Measurements from ENCODE around the gene PDLIM7.

The PDLIM7 gene

DNA sequence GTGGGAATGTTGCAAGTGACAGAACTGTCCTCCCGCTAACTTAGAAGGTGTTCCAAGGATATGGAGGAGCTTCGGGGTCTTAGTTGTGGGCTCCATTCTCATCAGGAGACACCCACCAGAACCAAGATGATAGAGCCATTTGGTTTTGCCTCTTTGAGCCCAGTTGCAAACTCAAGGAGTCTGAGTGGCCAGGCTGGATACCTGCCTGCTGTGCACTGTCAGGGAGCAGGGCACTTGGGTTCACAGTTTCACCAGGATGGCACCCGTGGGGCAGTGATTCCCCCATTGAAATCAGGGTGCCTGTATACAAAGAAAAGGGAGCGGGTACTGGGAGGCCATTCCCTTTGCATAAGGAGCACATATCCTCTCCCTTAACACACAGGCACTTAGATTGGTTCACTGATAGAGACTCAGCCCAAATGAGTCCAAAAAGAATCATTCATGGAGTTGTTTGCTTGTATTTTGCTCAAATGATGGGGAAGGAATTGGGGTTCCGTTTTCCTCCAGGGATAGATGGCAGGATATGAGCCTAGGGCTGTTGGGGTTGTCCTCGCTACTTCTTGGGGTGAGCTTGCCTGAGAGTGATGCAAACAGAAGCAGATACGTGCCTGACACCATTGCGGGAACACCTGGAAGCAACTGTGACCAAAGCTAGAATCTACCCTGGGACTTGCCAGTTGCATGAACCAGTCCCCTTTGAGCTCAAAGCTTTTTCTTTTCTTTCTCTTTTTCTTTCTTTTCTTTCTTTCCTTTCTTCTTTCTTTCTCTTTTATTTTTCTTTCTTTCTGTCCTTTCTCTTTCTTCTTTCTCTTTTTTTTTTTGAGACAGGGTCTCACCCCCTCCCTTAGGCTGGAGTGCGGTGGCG, 52.1 kb downstream of the PDLIM7 start:
- no peaks in the 10 kb centered on the region for H3K79me1 ChIP-seq (ENCODE audit: low read length)
- H3K79me2 ChIP-seq (ENCODE audit: control insufficient read depth, insufficient read depth, low read length) = no peaks in the 10 kb centered on the region
- no peak overlapping the region for H3K9ac ChIP-seq (ENCODE audit: low read length)
- H4K8ac ChIP-seq (ENCODE audit: low read depth, low read length) = no peak overlapping the region
- H3K4ac ChIP-seq (ENCODE audit: low read depth, low read length) = no peak overlapping the region
- H3K23ac ChIP-seq (ENCODE audit: low read length) = no peak overlapping the region
- no CpG with 5 or more reads among the region's 10 CpGs for WGBS (ENCODE audit: extremely low coverage, insufficient coverage, low lambda C conversion rate)
- no peak overlapping the region for H3K4me2 ChIP-seq (ENCODE audit: low read length)
- DNase-seq = no peak
- H2BK5ac ChIP-seq (ENCODE audit: low read length) = no peak overlapping the region
- no peak overlapping the region for H2BK15ac ChIP-seq (replicated peaks; ENCODE audit: low read depth)
- H3K36me3 ChIP-seq (ENCODE audit: control insufficient read depth, insufficient read depth, low read length) = no peaks in the 10 kb centered on the region
- no peak overlapping the region for H3K4me3 ChIP-seq (ENCODE audit: low read length)
- H2AK5ac ChIP-seq (ENCODE audit: low read length) = no peak overlapping the region
- peaks cover 2% of the 10 kb centered on the region for H3K4me1 ChIP-seq (ENCODE audit: control insufficient read depth, low read depth, low read length)
- no peak overlapping the region for H4K5ac ChIP-seq (ENCODE audit: low read length)
- no peak overlapping the region for H3K27ac ChIP-seq (ENCODE audit: low read depth, low read length)
- H3K18ac ChIP-seq (ENCODE audit: low read length) = no peak overlapping the region
- no peak overlapping the region for H2BK120ac ChIP-seq (ENCODE audit: low read depth, low read length)
- H3K27me3 ChIP-seq (ENCODE audit: insufficient read depth, low read length, poor library complexity) = no peaks in the 10 kb centered on the region
- H3K56ac ChIP-seq (ENCODE audit: low read length) = no peak overlapping the region

DNA sequence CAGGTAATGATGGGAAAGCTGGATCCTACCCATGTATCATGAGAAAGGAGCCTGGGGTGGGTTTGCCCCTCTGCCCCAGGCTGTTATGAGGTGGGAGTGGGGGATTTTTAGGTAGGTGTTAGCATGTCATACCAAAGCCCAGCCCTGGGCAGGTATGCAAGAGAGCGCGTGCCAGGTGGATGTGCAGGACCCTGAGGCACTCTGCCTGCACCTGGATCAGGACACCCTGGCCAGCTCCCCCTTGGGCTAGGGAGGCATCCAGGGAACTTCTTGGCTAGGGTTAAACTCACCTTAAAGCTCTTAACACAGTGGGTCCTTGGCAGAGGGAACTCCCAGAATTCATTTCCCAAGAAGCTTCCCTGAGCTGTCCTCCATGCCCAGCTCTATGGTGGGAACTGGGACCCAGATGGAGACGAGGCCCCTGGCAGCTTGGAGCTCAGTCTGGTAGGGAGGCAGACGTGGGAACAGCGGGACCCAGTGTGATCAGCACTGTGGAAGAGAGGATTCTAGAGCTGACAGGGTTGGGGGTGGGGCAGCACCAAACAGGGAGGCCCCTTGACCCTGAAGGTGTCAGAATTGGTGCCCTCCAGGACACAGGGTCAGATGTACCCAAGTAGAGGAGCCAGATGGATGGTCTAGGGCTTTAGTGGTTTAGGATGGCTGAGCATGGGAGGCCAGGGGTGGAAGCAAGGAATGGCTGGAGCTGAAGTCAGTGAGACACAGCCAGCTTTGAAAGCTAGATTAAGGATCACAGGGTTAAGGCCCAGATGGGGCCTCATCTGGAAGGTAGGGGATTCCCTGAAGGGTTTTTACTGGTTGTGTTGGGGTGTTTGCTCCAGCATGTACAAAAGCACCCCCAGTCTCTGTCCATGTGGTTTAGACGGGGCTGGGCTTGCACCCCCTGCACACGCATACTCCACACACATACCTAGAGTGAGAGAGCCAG, 53.0 kb downstream of the PDLIM7 start:
- no peak for DNase-seq
- H3K18ac ChIP-seq (ENCODE audit: low read length) = no peak overlapping the region
- no peak overlapping the region for H3K9ac ChIP-seq (ENCODE audit: low read length)
- no peak overlapping the region for H3K4me2 ChIP-seq (ENCODE audit: low read length)
- no peak overlapping the region for H3K4me3 ChIP-seq (ENCODE audit: low read length)
- no peaks in the 10 kb centered on the region for H3K79me1 ChIP-seq (ENCODE audit: low read length)
- H3K4me1 ChIP-seq (ENCODE audit: control insufficient read depth, low read depth, low read length) = peaks cover 2% of the 10 kb centered on the region
- WGBS (ENCODE audit: extremely low coverage, insufficient coverage, low lambda C conversion rate) = no CpG with 5 or more reads among the region's 7 CpGs
- no peak overlapping the region for H2AK5ac ChIP-seq (ENCODE audit: low read length)
- no peak overlapping the region for H2BK5ac ChIP-seq (ENCODE audit: low read length)
- no peak overlapping the region for H3K4ac ChIP-seq (ENCODE audit: low read depth, low read length)
- no peaks in the 10 kb centered on the region for H3K36me3 ChIP-seq (ENCODE audit: control insufficient read depth, insufficient read depth, low read length)
- H3K23ac ChIP-seq (ENCODE audit: low read length) = no peak overlapping the region
- no peaks in the 10 kb centered on the region for H3K79me2 ChIP-seq (ENCODE audit: control insufficient read depth, insufficient read depth, low read length)
- H4K5ac ChIP-seq (ENCODE audit: low read length) = no peak overlapping the region
- no peak overlapping the region for H4K8ac ChIP-seq (ENCODE audit: low read depth, low read length)
- H3K56ac ChIP-seq (ENCODE audit: low read length) = no peak overlapping the region
- no peak overlapping the region for H3K27ac ChIP-seq (ENCODE audit: low read depth, low read length)
- H2BK15ac ChIP-seq (replicated peaks; ENCODE audit: low read depth) = no peak overlapping the region
- H3K27me3 ChIP-seq (ENCODE audit: insufficient read depth, low read length, poor library complexity) = no peaks in the 10 kb centered on the region
- H2BK120ac ChIP-seq (ENCODE audit: low read depth, low read length) = no peak overlapping the region

DNA sequence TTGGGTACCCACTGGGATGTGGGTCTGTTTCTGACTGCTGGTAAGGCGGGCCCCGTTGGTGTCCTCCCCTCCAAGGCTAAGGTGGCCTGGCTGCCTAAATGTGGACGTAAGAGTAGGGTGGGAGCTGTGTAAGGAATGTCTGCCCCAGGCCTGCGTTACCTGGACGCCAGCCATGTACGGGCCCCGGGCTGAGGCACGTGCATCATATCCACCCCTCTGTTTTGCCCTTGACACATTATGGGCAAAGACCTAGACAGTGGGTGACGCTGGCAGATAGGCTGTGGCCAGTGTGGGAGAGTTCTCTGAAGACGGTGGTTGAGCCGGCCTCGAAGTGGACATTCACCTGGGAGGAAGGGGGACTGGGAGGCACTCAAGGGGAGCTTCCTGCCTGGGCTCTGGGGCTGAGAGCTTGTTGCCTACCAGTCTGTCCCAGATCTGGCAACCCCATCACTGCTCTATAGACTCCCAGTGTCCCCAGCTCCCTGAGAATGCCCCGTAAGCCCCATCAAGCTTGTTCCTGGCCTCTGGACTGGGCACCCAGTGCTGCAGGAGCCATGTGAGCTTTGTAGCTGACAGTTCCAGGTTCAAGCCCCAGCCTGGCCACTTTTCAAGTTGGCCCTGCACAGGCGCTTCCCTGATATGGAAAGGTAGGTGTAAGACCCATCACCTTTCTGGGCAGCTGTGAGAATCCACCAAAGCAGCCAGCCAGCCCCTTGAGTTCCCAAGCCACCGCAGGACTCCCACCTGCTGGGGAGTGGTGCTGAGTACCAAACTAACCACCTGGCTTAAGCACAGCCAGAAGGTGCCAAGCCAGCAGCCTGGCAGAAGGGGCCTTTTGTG, 54.0 kb downstream of the PDLIM7 start:
- Histone ChIP-seq H3K23ac (ENCODE audit: low read length) (no peak overlapping the region), H3K4me3 (ENCODE audit: low read length) (no peak overlapping the region), H4K5ac (ENCODE audit: low read length) (no peak overlapping the region), H3K4me2 (ENCODE audit: low read length) (no peak overlapping the region), H3K27me3 (ENCODE audit: insufficient read depth, low read length, poor library complexity) (no peaks in the 10 kb centered on the region), H3K18ac (ENCODE audit: low read length) (no peak overlapping the region), H3K27ac (ENCODE audit: low read depth, low read length) (no peak overlapping the region), H3K4me1 (ENCODE audit: control insufficient read depth, low read depth, low read length) (peaks cover 2% of the 10 kb centered on the region), H4K8ac (ENCODE audit: low read depth, low read length) (no peak overlapping the region), H2BK120ac (ENCODE audit: low read depth, low read length) (no peak overlapping the region), H2BK15ac (replicated peaks; ENCODE audit: low read depth) (no peak overlapping the region), H2AK5ac (ENCODE audit: low read length) (no peak overlapping the region), H3K79me2 (ENCODE audit: control insufficient read depth, insufficient read depth, low read length) (no peaks in the 10 kb centered on the region), H2BK5ac (ENCODE audit: low read length) (no peak overlapping the region), H3K79me1 (ENCODE audit: low read length) (no peaks in the 10 kb centered on the region), H3K9ac (ENCODE audit: low read length) (no peak overlapping the region), H3K56ac (ENCODE audit: low read length) (no peak overlapping the region), H3K36me3 (ENCODE audit: control insufficient read depth, insufficient read depth, low read length) (peaks cover 1% of the 10 kb centered on the region), H3K4ac (ENCODE audit: low read depth, low read length) (no peak overlapping the region)
- WGBS (ENCODE audit: extremely low coverage, insufficient coverage, low lambda C conversion rate) = no CpG with 5 or more reads among the region's 15 CpGs
- DNase-seq = no peak

DNA sequence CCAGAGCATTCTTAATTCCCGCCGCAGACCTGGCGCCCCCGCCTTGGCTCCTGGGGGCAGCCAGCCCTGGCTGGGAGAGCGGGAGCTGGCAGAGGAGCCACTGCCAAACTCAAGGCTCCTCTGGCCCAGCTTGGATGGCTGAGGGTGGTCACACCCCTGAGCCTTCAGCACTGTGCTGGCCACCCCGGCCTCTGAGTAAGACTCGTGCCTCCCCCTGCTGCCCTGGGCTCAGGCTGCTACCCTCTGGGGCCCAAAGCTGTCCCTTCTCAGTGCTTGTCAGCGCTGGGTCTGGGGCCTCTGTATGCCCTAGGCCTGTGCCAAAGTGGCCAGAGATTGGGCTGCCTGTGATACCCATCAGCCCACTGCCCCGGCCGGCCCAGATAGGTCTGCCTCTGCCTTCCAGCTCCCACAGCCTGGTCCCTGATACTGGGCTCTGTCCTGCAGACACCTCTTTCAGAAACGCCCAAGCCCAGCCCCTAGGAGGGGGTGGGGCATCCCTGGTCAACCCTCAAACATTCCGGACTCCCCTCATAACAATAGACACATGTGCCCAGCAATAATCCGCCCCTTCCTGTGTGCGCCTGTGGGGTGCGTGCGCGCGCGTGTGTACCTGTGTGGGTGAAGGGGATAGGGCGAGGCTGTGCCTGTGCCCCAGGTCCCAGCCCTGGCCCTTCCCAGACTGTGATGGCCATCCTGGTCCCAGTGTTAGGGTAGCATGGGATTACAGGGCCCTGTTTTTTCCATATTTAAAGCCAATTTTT, 55.2 kb downstream of the PDLIM7 start:
- no peak overlapping the region for H2AK5ac ChIP-seq (ENCODE audit: low read length)
- no peak for DNase-seq
- H3K36me3 ChIP-seq (ENCODE audit: control insufficient read depth, insufficient read depth, low read length) = peaks cover 1% of the 10 kb centered on the region
- H3K4me1 ChIP-seq (ENCODE audit: control insufficient read depth, low read depth, low read length) = no peaks in the 10 kb centered on the region
- H3K79me1 ChIP-seq (ENCODE audit: low read length) = no peaks in the 10 kb centered on the region
- H3K56ac ChIP-seq (ENCODE audit: low read length) = no peak overlapping the region
- no peak overlapping the region for H3K4me3 ChIP-seq (ENCODE audit: low read length)
- H3K27me3 ChIP-seq (ENCODE audit: insufficient read depth, low read length, poor library complexity) = no peaks in the 10 kb centered on the region
- H3K4me2 ChIP-seq (ENCODE audit: low read length) = no peak overlapping the region
- H3K79me2 ChIP-seq (ENCODE audit: control insufficient read depth, insufficient read depth, low read length) = no peaks in the 10 kb centered on the region
- H2BK120ac ChIP-seq (ENCODE audit: low read depth, low read length) = no peak overlapping the region
- no peak overlapping the region for H3K18ac ChIP-seq (ENCODE audit: low read length)
- no CpG with 5 or more reads among the region's 20 CpGs for WGBS (ENCODE audit: extremely low coverage, insufficient coverage, low lambda C conversion rate)
- no peak overlapping the region for H3K23ac ChIP-seq (ENCODE audit: low read length)
- no peak overlapping the region for H3K4ac ChIP-seq (ENCODE audit: low read depth, low read length)
- no peak overlapping the region for H3K9ac ChIP-seq (ENCODE audit: low read length)
- H3K27ac ChIP-seq (ENCODE audit: low read depth, low read length) = no peak overlapping the region
- H4K5ac ChIP-seq (ENCODE audit: low read length) = no peak overlapping the region
- no peak overlapping the region for H2BK5ac ChIP-seq (ENCODE audit: low read length)
- no peak overlapping the region for H2BK15ac ChIP-seq (replicated peaks; ENCODE audit: low read depth)
- no peak overlapping the region for H4K8ac ChIP-seq (ENCODE audit: low read depth, low read length)
